Measurements from ENCODE around the gene CCR5. TPM values are rescaled to one million over a fixed set of nuclear protein-coding genes. Genes with fewer than 3 reads are reported as not detected.

The CCR5 gene
- total RNA-seq, 1 experiment from 2014 or later, result not detected

GRCh38 chr3:46353647-46354410, 16.9 kb upstream of the CCR5 start, which contains the start of gene CCR2:
CCR2 (plus strand) TSS chr3:46354111; CDS start chr3:46357528, 3,417 bp downstream.
- no peaks in the 10 kb centered on the region for H3K27me3 ChIP-seq
- no peaks in the 10 kb centered on the region for H3K36me3 ChIP-seq
- no peak for DNase-seq

GRCh38 chr3:46354478-46354877, 16.3 kb upstream of the CCR5 start:
- Histone ChIP-seq H3K4me3 (no peak overlapping the region), H3K27me3 (no peaks in the 10 kb centered on the region), H3K36me3 (no peaks in the 10 kb centered on the region), H3K9me3 (no peaks in the 10 kb centered on the region)
- DNase-seq, result no peak

More at GRCh38 chr3:46353647-46354410, 16.9 kb upstream of the CCR5 start, which contains the start of gene CCR2:
- H3K4me3 ChIP-seq, result no peak within 1 kb of the TSS
- H3K9me3 ChIP-seq, result no peaks in the 10 kb centered on the region

- H3K27me3 ChIP-seq, result no peaks in the 10 kb centered on the region
- H3K9me3 ChIP-seq, result no peaks in the 10 kb centered on the region
- no peak overlapping the region for H3K4me3 ChIP-seq
- H3K36me3 ChIP-seq, result no peaks in the 10 kb centered on the region
- DNase-seq, result no peak
Observed at GRCh38 chr3:46354984-46355383, 15.8 kb upstream of the CCR5 start.

GRCh38 chr3:46356276-46356675, 14.5 kb upstream of the CCR5 start:
- Histone ChIP-seq H3K27me3 (no peaks in the 10 kb centered on the region), H3K36me3 (no peaks in the 10 kb centered on the region), H3K9me3 (no peaks in the 10 kb centered on the region), H3K4me3 (no peak overlapping the region)
- no peak for DNase-seq

- no peak for DNase-seq
Observed at GRCh38 chr3:46356909-46357308, 13.8 kb upstream of the CCR5 start.

GRCh38 chr3:46358466-46358865, 12.3 kb upstream of the CCR5 start:
- no peak for DNase-seq
- no peaks in the 10 kb centered on the region for H3K27me3 ChIP-seq

More at GRCh38 chr3:46356909-46357308, 13.8 kb upstream of the CCR5 start:
- H3K9me3 ChIP-seq, result no peaks in the 10 kb centered on the region
- no peaks in the 10 kb centered on the region for H3K36me3 ChIP-seq
- no peak overlapping the region for H3K4me3 ChIP-seq
- no peaks in the 10 kb centered on the region for H3K27me3 ChIP-seq

GRCh38 chr3:46359733-46360493, 10.8 kb upstream of the CCR5 start:
- Histone ChIP-seq H3K4me3 (no peak overlapping the region), H3K27me3 (no peaks in the 10 kb centered on the region), H3K36me3 (no peaks in the 10 kb centered on the region), H3K9me3 (no peaks in the 10 kb centered on the region)
- DNase-seq, result peak; percentile 27

More at GRCh38 chr3:46358466-46358865, 12.3 kb upstream of the CCR5 start:
- H3K4me3 ChIP-seq, result no peak overlapping the region
- H3K9me3 ChIP-seq, result no peaks in the 10 kb centered on the region
- H3K36me3 ChIP-seq, result no peaks in the 10 kb centered on the region

GRCh38 chr3:46360907-46361306, 9.8 kb upstream of the CCR5 start:
- Histone ChIP-seq H3K27me3 (no peaks in the 10 kb centered on the region), H3K36me3 (no peaks in the 10 kb centered on the region), H3K4me3 (no peak overlapping the region), H3K9me3 (no peaks in the 10 kb centered on the region)
- DNase-seq, result no peak

GRCh38 chr3:46361408-46362283, 9.1 kb upstream of the CCR5 start:
- no peak for DNase-seq
- Histone ChIP-seq H3K27me3 (no peaks in the 10 kb centered on the region), H3K36me3 (no peaks in the 10 kb centered on the region), H3K9me3 (no peaks in the 10 kb centered on the region), H3K4me3 (no peak overlapping the region)

- no peak overlapping the region for H3K4me3 ChIP-seq
- no peaks in the 10 kb centered on the region for H3K9me3 ChIP-seq
- DNase-seq, result no peak
- H3K36me3 ChIP-seq, result no peaks in the 10 kb centered on the region
- H3K27me3 ChIP-seq, result no peaks in the 10 kb centered on the region
Observed at GRCh38 chr3:46365041-46365440, 5.7 kb upstream of the CCR5 start.

- DNase-seq, result no peak
- Histone ChIP-seq H3K4me3 (no peak overlapping the region), H3K9me3 (no peaks in the 10 kb centered on the region), H3K36me3 (no peaks in the 10 kb centered on the region), H3K27me3 (no peaks in the 10 kb centered on the region)
Observed at GRCh38 chr3:46365737-46366524, 4.8 kb upstream of the CCR5 start.

GRCh38 chr3:46367811-46368210, 2.9 kb upstream of the CCR5 start:
- H3K27me3 ChIP-seq, result no peaks in the 10 kb centered on the region
- DNase-seq, result no peak
- H3K36me3 ChIP-seq, result no peaks in the 10 kb centered on the region
- no peak overlapping the region for H3K4me3 ChIP-seq
- no peaks in the 10 kb centered on the region for H3K9me3 ChIP-seq

- DNase-seq, result peak; percentile 26
- Histone ChIP-seq H3K9me3 (no peaks in the 10 kb centered on the region), H3K27me3 (no peaks in the 10 kb centered on the region), H3K36me3 (no peaks in the 10 kb centered on the region), H3K4me3 (no peak overlapping the region)
Observed at GRCh38 chr3:46368569-46368968, 2.2 kb upstream of the CCR5 start.

GRCh38 chr3:46369151-46369550, 1.6 kb upstream of the CCR5 start:
- Histone ChIP-seq H3K4me3 (no peak overlapping the region), H3K9me3 (no peaks in the 10 kb centered on the region), H3K36me3 (no peaks in the 10 kb centered on the region), H3K27me3 (no peaks in the 10 kb centered on the region)
- no peak for DNase-seq

GRCh38 chr3:46369675-46370132, 1.0 kb upstream of the CCR5 start:
- DNase-seq, result no peak
- Histone ChIP-seq H3K27me3 (no peaks in the 10 kb centered on the region), H3K9me3 (no peaks in the 10 kb centered on the region), H3K4me3 (no peak overlapping the region), H3K36me3 (no peaks in the 10 kb centered on the region)
